A549 (cell line): Measurements from ENCODE around the gene ST8SIA5. TPM values are rescaled to one million over a fixed set of nuclear protein-coding genes. Genes with fewer than 3 reads are reported as not detected.

Source experiments
- ATAC-seq, 2 experiments: fragments of 200-7000 bp in 1 of 2; fragments of >200 bp in 1 of 2; cut with Nextera tagmentation in 1 of 2; cut with Tn5 transposase in 1 of 2; 3 replicates each; pipeline versions ENCODE4 v1.8.0 to v1.9.1; 2018 to 2020; ENCODE audit warnings: mild to moderate bottlenecking in 1 of 2, moderate library complexity in 1 of 2
- CTCF ChIA-PET: fragments of 300-600 bp; sonication (Branson Sonifier 250); formaldehyde crosslinking; extraction: SDS; loops from one replicate; lab custom pipeline; 2021; ENCODE audit warnings: antibody characterized with exemption, inconsistent platforms; lab: Yijun Ruan, JAX
- POLR2A ChIA-PET: fragments of 350-600 bp; formaldehyde crosslinking; extraction: SDS; loops from one replicate; lab custom pipeline; 2021; ENCODE audit warnings: antibody characterized with exemption, inconsistent platforms; lab: Yijun Ruan, JAX
- DNase-seq, 2 experiments: peaks; one replicate each; pipeline versions ENCODE4 v3.0.0 to v3.0.0-alpha.2; 2011 to 2016; ENCODE audit warnings: low read depth in 1 of 2, low spot score in 1 of 2
- FAIRE-seq: peaks from 2 replicates; lab custom pipeline; 2011; peaks lifted over from hg19 to GRCh38; lab: Jason Lieb, UNC
- H3K27ac ChIP-seq, 2 experiments: fragments of >200 bp; sonication (Bioruptor Twin); formaldehyde crosslinking; 3 replicates each; pipeline ENCODE4 v1.5.1; 2016 to 2017
- H3K4me1 ChIP-seq: fragments of >200 bp; sonication (Bioruptor Twin); formaldehyde crosslinking; 3 replicates; pipeline ENCODE4 v1.6.1; 2016
- H3K4me2 ChIP-seq: fragments of >200 bp; sonication (Bioruptor Twin); formaldehyde crosslinking; 3 replicates; pipeline ENCODE4 v1.6.1; 2016
- H3K4me3 ChIP-seq: fragments of >200 bp; sonication (Bioruptor Twin); formaldehyde crosslinking; 3 replicates; pipeline ENCODE4 v1.5.1; 2016
- H3K9me3 ChIP-seq: fragments of >200 bp; sonication (Bioruptor Twin); formaldehyde crosslinking; 3 replicates; pipeline ENCODE4 v1.6.1; 2016
- CHD2 ChIP-seq: fragments of 150-350 bp; IDR thresholded peaks from 2 replicates; pipeline ENCODE4 v1.6.1; 2014; ENCODE audit warnings: low read length; ENCODE audit not compliant: partially characterized antibody
- HDAC2 ChIP-seq: fragments of 200-600 bp; sonication (generic); IDR thresholded peaks from 2 replicates; pipeline ENCODE4 v1.6.1; 2016
- HOXA7 ChIP-seq: fragments of 250-450 bp; sonication (Bioruptor Pico); IDR thresholded peaks from 2 replicates; pipeline ENCODE4 v1.5.0; 2020; ENCODE audit warnings: mild to moderate bottlenecking, moderate library complexity
- HOXB13 ChIP-seq: fragments of 250-450 bp; sonication (Bioruptor Pico); IDR thresholded peaks from 2 replicates; pipeline ENCODE4 v1.5.0; 2020; ENCODE audit warnings: low read depth, mild to moderate bottlenecking, moderate library complexity
- JUNB ChIP-seq: fragments of >200 bp; sonication (Bioruptor Twin); formaldehyde crosslinking; IDR thresholded peaks from 2 replicates; pipeline ENCODE4 v1.6.1; 2016
- KDM5A ChIP-seq: fragments of 200-600 bp; sonication (generic); IDR thresholded peaks from 2 replicates; pipeline ENCODE4 v1.6.1; 2016; ENCODE audit warnings: antibody characterized with exemption, mild to moderate bottlenecking
- MAZ ChIP-seq: fragments of 150-350 bp; IDR thresholded peaks from 2 replicates; pipeline ENCODE4 v1.6.1; 2014; ENCODE audit warnings: antibody characterized with exemption, low read depth, low read length, borderline replicate concordance
- MYC ChIP-seq: IDR thresholded peaks from 2 replicates; pipeline ENCODE4 v1.6.1; 2012; ENCODE audit warnings: mild to moderate bottlenecking, inconsistent platforms, low read length, improper control_type of control experiment, borderline replicate concordance
- NPAS2 ChIP-seq: fragments of 250-450 bp; sonication (Bioruptor Pico); IDR thresholded peaks from 2 replicates; pipeline ENCODE4 v1.8.0; 2022; ENCODE audit warnings: mild to moderate bottlenecking, moderate library complexity, borderline replicate concordance
- NR3C1 ChIP-seq: fragments of >200 bp; sonication (Bioruptor Twin); formaldehyde crosslinking; IDR thresholded peaks from 3 replicates; pipeline ENCODE4 v1.6.1; 2017
- POLR2A ChIP-seq: IDR thresholded peaks from 2 replicates; pipeline ENCODE4 v1.6.1; 2012; ENCODE audit warnings: mild to moderate bottlenecking, low read length
- RAD21 ChIP-seq, 2 experiments: fragments of >200 bp in 1 of 2; sonication (Bioruptor Twin) in 1 of 2; formaldehyde crosslinking in 1 of 2; IDR thresholded peaks in 1 of 2; conservative IDR thresholded peaks in 1 of 2; 2 replicates in 1 of 2; 3 replicates in 1 of 2; pipeline ENCODE4 v1.6.1; 2012 to 2018; ENCODE audit warnings: inconsistent platforms in 1 of 2
- ZC3H11A ChIP-seq: fragments of 450-650 bp; IDR thresholded peaks from 2 replicates; pipeline ENCODE4 v1.6.1; 2014; ENCODE audit warnings: antibody characterized with exemption, mild to moderate bottlenecking
- ZSCAN20 ChIP-seq: fragments of 250-450 bp; sonication (Bioruptor Pico); IDR thresholded peaks from 2 replicates; pipeline ENCODE4 v1.8.0; 2022; ENCODE audit warnings: mild to moderate bottlenecking, moderate library complexity
- WGBS: methylation state at CpG from one replicate; pipeline ENCODE4 v1.1.6; 2017; ENCODE audit errors: missing lambda C conversion rate; 5-methylcytosine and 5-hydroxymethylcytosine counted together
- polyA plus RNA-seq, 4 experiments: library from polyadenylated mRNA; depleted of rRNA in 3 of 4; stranded (reverse); fragments of >200 nt; fragmentation: RNase III in 1 of 4; extraction: RNeasy Plus Mini Kit Qiagen cat#74134 plus additional on column Dnase treatment in 1 of 4; gene quantifications; 2 replicates in 3 of 4; 3 replicates in 1 of 4; pipeline ENCODE4 v1.2.3, GENCODE V29; 2011 to 2017
- small RNA-seq, 6 experiments: library from RNA; depleted of rRNA; stranded (forward); fragments of <200 nt; gene quantifications; one replicate each; pipeline ENCODE3, GENCODE V24; 2012

Gene ST8SIA5
- polyA plus RNA-seq, 2 of the 4 experiments (the other 2 are of a cell fraction): not detected

- Histone ChIP-seq H3K9me3 (no peaks in the 10 kb centered on the region), H3K4me2 (no peak overlapping the region), H3K4me3 (no peak overlapping the region), H3K4me1 (no peaks in the 10 kb centered on the region), H3K27ac (no peak overlapping the region)
- no peak for DNase-seq
- ATAC-seq: no peak
- FAIRE-seq: no peak
- ChIA-PET CTCF (interaction anchor here (0.9 to 1.8 kb wide), 2 partner anchors 12 to 65 kb away, joined by 3 to 6 read pairs; no protein-coding TSS in a partner anchor), POLR2A (no interaction called here)
- TF ChIP-seq ZSCAN20 (CRISPR knock-in tag) (no peak), JUNB (no peak), MAZ (no peak), NPAS2 (CRISPR knock-in tag) (no peak), MYC (no peak), HOXB13 (CRISPR knock-in tag) (no peak), RAD21 (conservative IDR thresholded peaks at IDR 0.05 in 1 of 2, IDR thresholded peaks at IDR 0.05 in 1 of 2) (no peak), ZC3H11A (no peak), NR3C1 (no peak), HDAC2 (no peak), KDM5A (no peak), POLR2A (no peak), CHD2 (no peak), HOXA7 (no peak)
- WGBS: 3% methylated on average over 3 of the region's 3 CpGs
Observed at GRCh38 chr18:46619559-46619958, 137.3 kb downstream of the ST8SIA5 start.

Small RNAs within 50 kb of the gene (small RNA-seq; reads per million reads assigned to genes)
- 0 reads per million in 6 experiments for gene AC090311.1

Other genes starting within 250 kb of the ST8SIA5 start
- gene LOXHD1, start 99.8 kb downstream of the ST8SIA5 start, polyA plus RNA-seq (2011; rRNA removed): not detected in 2 replicates
- not detected in 3 replicates for gene LOXHD1, start 99.8 kb downstream of the ST8SIA5 start, polyA plus RNA-seq (2017; fragmentation: RNase III; extraction: RNeasy Plus Mini Kit Qiagen cat#74134 plus additional on column Dnase treatment)
- 6.7 and 8.1 TPM in 2 replicates for gene PIAS2, start 160.5 kb upstream of the ST8SIA5 start, polyA plus RNA-seq (2011; rRNA removed)
- 6.6 to 7.0 TPM (median 6.8 TPM) in 3 replicates for gene PIAS2, start 160.5 kb upstream of the ST8SIA5 start, polyA plus RNA-seq (2017; fragmentation: RNase III; extraction: RNeasy Plus Mini Kit Qiagen cat#74134 plus additional on column Dnase treatment)
- 3.1 and 5.4 TPM in 2 replicates for gene KATNAL2, start 160.5 kb upstream of the ST8SIA5 start, polyA plus RNA-seq (2011; rRNA removed)
- gene KATNAL2, start 160.5 kb upstream of the ST8SIA5 start, polyA plus RNA-seq (2017; fragmentation: RNase III; extraction: RNeasy Plus Mini Kit Qiagen cat#74134 plus additional on column Dnase treatment): 4.0 to 4.2 TPM (median 4.0 TPM) in 3 replicates